NOMO-1 treated with DMSO at 0.1 percent for 48 hours (cell line): Measurements from ENCODE around the gene DNAJB6.

Experiments used
- DNase-seq: peaks from one replicate; lab custom pipeline; 2025; ENCODE audit not compliant: unreplicated experiment; lab: John Stamatoyannopoulos, UW

The DNAJB6 gene

DNA sequence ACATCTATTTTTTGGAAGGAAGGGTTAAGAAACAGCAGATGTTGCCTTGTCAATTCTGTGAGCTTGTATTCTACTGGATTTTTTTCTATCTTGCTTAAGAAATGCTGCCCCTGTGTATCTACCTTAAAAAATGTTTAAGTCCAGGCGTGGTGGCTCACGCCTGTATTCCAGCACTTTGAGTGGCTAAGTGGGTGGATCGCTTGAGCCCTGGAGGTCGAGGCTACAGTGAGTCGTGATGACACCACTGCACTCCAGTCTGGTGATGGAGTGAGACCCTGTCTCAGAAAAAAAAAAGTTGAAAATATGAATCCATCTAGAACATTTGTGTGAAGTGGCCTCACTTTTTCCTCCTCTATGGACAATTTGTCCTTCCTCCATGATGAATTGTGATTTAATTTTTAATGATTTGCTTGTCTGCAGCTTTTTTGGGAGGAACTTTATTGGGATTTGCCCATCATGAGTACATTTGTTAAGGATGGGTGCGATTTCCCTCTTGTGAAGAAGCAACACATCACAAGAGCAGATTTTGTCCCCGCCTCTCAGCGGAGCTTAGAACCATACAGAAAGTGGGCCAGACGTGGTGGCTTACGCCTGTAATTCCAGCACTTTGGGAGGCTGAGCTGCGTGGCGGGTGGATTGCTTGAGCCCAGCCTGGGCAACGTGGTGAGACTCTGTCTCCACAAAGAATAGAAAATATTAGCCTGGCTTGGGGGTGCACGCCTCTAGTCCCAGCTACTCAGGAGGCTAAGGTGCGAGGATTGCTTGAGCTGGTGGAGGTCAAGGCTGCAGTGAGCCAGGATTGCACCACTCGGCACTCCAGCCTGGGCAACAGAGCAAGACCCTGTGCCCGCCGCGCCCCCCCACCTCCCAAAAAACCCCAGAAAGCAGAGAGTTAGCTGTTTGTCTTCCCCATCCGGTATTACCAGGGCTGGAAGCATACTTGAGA is 57.7 kb downstream of the DNAJB6 start:
- no peak for DNase-seq

DNA sequence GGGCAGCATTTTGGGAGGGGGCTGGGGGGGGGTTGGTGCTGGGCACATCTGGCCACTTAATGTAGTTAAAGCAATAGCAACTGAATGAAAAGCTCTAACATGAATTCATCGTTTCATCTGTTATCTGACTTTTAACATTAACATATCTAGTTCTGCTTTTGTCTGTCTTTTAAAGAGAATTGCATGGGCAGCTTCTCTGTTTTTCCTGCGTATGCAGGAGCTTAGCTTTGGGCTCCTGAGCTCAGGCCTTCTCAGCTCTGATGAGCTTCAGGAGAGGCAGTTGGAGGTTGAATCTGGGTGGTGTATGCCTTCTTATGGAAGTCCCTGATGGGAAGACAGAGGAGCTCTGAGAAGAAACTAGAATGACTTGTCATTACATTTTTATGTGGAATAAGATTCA is 58.4 kb downstream of the DNAJB6 start:
- DNase-seq = no peak

DNA sequence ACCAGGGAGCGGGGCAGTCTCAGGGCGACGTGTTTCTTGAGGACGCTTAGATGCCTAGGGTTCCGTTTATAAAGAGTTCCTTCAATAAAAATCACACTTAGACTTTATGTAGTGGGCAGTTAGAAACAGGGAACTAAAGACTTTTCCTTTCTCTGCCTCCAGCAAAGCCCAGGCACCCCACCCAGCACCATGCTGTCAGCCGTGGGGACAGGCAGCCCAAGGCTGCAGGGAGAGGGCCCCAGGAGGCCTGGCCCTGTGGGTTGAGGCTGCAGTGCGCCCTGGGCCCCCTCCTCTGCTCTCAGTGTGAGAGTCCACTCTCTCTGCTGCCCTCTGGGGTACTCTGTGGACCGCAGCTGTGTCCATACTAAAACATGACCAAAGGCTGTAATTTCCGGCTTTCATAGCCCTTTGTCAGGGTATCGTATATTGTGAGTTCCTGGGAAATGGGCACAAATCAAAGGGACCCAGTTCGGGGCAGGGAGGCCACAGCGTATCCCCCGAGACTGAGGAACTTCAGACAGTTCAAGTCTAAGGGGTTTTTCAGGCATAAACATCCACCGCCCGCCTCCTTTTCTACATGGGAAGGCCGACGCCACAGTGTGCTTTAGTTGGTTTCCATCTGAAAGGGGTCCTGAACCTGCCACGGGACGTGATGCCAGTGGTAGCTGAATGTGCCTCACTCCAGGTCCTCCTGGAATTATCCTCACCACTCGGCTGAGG is 59.7 kb downstream of the DNAJB6 start:
- no peak for DNase-seq

DNA sequence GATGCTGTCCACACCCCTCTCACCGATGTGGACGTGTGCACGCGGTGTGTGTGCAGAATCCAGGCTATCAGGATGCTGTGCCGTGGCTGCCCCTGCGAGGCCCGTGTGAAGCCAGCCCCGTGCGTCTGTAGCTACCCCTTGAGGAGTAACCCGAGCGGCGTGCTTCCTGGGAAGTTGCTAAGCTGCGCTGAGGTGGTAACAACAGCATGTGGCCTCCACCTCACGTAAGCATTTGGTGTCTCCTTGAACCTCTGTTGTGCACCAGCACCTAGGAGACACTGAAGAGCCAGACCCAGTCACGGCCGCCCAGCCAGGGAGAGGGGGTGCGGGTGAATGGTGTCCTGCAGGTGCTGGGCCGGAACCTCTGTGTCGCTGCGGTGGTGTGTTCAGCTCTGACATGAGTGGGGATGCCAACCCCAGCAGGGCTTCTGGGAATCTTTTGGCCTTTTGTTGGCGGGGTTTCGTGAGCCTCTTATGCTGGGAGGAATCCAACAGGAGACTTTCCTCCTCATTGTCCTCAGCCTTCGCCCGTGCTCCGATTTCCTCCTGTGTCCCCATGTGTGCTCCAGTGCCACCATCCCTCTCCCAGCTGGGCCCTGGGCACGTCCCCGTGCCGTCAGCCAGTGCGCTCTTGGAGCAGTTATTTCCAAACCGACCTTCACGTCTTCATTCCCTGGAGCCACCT is 60.4 kb downstream of the DNAJB6 start:
- DNase-seq = no peak

DNA sequence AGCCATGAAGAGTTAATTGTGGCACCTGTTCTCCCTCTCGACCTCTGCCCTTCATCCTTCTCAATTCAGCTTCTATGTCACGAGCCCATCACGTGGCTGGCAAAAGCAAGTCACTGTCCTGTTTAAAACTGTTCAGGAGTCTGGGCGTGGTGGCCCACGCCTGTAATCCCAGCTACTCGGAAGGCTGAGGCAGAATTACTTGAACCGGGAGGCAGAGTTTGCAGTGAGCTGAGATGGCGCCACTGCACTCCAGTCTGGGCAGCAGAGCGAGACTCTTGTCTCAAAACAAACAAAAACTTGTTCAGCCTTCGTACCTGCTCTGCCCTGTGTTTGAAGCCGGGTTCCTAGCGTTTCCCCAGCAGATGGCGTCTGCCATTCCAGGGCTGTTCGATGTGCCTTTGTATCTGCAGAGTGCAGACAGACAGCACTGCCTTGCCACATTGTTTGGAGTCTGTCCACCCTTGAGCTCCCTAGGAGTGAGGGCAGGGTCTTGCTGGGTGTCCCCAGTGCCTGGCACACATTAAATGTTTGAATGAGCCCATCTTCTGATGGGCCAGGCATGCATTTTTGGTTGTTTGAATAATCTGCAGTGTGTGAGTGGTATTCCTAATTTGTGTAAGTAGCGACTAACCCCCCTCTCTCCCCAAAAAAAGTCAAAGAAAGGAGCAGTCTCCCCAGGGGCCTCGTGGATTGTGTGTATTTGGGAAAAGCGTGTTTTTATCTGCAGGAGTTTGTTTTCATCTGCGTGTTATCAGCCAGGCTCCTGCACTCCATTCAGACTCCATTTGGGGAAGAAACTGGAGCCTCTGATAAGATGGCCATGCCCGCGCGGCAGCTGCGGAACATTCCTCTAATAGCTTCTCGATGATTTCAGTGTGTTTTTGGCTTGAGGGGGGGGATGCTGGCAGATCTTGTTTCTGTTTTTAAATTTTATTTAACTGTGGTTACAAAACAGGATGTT is 61.2 kb downstream of the DNAJB6 start:
- no peak for DNase-seq

DNA sequence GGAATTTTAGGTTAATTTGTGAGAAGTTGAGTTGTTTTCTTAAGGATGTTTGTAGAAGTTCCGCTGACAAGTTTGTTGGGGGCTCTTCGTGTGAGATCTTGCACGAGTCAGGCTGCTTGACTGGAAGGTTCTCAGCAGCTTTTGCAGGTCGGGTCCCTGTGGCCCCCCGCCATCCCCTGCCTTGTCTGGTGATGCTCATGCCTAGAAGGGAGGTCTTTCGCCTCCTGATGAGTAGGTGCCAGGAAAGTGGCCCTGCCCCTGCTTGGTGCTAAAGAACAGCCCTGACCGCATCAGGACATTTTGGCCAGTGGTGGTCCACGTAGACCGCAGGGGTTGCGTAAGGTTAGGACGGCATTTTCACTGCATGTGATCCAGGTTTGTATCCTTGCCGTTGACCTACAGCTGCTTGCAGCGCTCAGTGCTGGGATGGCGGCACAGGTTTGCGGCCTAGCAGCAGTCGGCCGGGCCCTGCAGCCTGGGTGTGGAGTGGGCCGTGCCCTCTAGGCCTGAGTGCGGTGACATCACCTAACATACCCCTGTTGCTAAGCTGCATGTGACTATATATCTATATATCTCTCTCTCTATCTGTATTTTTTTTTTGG is 62.4 kb downstream of the DNAJB6 start:
- no peak for DNase-seq

DNA sequence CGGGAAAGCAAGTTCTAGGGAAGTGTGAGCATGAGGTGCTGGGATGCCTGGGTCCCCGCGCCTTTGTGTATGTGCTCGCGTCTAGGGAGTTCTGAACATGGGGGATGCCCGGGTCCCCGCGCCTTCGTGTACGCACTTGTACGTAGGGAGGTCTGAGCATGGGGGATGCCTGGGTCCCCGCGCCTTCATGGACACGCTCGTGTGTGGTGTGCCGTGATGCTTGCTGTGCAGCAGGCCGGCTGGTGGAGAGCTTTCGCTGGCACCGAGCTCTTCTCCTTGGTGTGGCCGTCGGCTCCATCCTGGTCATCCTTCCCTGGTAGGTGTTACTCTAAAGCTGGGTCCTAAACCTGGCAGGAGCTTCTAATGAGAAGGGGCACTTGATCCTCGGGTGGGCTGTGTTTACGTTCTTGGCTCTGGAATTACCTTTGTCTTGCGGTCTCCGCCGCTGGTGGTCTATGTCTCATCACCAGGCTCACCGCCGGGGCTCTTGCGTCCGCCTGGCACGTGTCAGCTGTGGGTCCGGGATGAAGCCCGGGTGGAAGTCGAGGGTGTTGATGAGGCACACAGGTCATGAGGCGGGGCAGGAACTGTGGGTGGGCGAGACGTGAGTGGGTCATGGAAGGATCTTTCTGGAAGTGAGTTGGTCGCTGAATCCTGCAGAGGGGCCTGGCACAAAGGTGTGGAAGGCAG is 63.5 kb downstream of the DNAJB6 start:
- no peak for DNase-seq

DNA sequence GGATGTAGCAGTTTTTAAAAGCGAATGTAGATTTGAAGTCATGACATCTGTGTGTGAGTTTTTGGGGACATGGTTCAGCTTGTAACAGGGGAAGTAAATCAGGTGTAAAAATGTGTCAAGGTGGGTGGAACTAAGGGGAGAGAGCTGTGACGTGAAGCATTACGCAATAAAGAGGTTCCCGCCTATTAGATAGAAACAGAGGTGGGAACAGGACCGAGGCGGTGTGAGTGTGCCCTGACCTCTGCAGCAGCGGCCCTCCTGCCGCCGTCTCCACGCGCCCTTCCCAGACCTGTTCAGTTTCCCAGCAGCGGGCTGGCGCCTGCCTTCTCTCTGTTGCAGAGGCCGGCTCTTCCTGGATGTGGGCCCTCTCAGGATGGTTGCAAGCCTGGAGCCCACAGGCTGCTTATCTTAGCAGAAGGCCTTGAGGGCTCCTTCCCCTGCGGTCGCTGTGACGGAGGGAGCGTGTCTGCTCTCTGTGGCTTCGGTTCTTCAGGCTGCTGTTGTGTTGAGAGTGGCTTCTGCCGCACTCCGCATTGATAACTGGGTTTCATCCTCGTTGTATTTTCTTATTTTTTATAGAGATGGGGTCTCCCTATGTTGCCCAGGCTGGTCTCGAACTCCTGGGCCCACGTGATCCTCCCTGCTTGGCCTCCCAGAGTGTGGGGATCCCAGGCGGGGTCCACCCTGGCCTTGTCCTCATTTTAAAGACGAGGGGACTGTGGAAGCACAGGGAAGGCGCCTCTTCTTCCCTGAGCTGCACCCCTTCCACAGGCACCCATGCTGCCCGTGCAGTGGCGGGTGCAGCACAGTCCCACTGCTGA is 65.0 kb downstream of the DNAJB6 start:
- no peak for DNase-seq

DNA sequence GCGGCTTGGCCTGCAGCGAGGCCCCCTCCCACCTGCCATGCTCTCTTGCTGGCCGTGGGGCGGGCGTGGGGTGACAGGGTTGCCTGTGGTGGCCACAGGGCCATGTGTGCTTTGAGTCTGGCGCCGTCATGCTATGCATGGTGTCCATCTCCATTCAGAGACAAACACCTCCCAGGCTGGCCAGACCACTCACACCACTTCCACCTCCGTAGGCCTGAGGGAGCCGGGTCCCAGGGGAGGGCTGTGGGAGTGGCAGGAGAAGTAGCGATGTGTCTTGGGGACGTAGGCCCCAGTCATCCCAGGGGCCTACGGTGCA is 65.5 kb downstream of the DNAJB6 start:
- no peak for DNase-seq

DNA sequence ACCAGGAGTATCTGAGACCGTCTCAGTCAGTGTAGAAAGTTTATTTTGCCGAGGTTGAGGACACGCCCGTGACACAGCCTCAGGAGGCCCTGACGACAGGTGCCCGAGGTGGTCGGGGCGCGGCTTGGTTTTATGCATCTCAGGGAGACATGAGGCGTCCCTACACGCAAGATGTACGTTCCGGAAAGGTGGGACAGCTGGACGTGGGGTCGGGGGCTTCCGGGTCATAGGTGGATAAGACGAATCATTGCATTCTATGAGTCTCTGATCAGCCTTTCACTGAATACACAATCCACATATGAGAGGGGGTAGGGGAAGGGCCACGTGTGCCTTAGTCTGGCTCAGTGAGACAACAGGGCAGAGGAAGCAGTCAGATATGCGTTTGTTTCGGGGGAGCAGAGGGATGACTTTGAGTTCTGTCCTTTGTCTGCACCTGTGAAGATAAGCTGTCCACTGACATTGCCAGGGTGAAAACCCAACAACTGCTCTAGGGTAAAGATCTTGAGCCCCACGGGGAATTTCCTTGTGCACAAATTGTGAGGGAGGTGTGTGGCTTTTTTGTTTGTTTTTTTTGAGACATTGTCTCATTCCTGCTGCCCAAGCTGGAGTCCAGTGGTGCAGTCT is 66.2 kb downstream of the DNAJB6 start:
- no peak for DNase-seq

DNA sequence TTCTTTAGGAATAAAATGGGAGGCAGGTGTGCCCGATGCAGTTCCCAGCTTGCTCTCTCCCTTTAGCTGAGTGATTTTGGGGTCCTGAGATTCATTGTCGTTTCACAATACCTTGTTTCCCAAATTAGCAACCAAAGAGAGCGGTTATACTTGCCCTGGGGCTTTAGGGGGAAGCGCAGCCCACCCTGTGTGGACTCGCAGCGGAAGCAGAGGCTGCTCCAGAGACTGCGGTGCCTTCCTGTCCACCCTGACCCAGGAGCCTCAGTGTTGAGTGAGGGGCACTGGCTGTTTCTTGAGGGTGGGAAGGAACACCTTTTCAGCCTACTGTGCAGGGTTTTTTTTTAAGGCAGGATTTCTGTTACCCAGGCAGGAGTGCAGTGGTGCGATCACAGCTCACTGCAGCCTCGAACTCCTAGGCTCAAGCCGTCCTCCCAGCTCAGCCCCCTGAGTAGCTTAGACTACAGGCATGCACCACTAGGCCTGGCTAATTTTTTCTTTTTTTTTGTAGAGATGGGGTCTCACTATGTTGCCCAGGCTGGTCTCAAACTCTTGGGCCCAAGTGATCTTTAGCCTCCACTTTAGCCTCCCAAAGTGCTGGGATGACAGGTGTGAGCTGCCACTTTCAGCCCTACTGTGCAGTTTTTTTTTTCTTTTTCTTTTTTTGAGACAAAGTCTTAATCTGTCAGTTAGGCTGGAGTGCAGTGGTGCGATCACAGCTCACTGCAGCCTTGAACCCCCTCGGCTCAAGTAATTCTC is 67.0 kb downstream of the DNAJB6 start:
- no peak for DNase-seq

DNA sequence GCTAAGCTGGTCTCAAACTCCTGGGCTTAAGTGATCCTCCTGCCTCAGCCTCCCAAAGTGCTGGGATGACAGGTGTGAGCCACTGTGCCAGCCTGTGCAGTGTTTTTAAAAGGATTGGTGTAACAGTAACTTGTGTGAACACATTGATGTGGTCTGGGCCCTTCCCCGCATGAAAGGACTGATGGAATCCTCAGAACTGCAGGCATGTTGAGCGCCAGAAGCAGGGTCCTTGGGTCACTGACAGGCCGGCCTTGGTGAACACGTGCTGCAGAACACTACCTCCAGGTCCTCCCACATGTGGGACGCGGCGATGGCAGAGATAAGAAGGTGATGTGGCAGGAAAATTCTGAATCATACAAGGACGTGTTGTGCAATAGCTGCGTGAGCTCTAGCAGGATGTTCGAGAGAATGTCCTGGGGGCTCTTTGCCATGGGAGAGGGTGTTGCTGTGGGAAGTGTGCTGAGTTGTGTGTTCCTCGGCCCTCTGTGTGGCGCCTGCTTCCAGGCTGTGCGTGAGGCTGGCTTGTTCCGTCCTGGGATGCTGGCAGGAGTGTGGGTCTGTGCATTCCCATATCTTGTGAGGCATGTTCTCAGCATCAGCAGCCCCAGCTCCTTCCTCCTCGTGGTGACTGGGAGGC is 68.2 kb downstream of the DNAJB6 start:
- no peak for DNase-seq

DNA sequence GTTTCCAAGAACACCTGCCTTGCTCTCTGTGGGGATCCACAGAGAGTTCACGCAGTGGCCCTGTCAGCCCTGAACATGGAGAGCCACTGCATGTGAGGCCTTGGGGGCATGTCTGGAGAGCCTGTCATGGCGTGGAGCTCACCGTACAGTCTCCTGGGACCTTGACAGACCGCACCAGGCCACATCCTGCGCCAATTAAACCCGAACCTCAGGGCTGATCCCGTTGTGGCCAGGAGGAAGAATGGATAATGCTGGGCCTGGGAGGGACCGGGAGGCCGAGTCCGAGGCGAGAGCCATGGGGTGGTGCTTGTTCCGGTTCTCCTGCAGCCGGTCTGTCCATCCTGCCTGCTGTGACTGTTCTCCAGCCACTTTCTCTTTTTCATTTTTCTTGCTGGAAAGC is 68.7 kb downstream of the DNAJB6 start:
- no peak for DNase-seq

DNA sequence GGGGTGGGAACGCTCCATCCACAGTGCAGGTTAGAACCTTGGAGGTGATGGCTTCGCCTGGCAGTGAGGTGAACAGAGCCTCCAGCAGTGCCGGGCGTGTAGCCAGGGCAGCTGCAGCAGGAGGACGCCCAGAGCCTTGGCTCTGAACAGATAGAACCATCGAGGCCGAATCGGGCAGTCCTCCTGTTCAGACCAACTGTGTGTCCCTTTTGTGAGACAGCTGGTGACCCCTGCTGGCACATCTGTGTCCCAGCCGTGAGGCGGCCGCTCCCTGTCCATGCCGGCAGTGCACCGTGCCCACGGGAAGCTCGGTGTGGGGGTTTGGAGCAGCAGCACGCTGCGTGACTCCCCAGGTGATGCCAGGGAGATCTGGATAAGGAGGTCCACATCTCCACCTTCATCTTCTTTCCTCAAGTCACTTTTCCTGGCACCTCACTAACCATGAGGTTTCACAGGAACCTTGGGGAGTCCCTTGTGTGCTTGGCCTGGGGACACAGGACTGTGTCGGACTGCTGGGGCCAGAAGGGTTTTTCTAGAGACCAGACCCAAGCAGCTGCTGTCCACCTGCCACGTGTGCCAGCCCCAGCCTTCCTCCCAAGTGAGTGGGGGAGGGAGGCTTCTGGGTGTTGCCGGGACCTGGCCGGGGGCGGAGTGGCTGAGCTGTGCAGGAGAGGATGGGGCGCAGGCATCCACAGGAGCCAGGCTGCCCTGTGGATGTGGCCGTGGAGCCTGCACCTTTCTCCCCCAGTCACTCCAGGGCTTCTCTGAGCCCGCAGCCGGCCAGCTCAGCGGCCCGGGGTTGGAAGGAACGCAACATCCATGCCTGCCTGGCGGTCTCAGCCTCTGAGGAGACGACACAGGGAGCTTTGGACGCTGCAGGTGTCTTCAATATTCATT is 69.4 kb downstream of the DNAJB6 start:
- no peak for DNase-seq

DNA sequence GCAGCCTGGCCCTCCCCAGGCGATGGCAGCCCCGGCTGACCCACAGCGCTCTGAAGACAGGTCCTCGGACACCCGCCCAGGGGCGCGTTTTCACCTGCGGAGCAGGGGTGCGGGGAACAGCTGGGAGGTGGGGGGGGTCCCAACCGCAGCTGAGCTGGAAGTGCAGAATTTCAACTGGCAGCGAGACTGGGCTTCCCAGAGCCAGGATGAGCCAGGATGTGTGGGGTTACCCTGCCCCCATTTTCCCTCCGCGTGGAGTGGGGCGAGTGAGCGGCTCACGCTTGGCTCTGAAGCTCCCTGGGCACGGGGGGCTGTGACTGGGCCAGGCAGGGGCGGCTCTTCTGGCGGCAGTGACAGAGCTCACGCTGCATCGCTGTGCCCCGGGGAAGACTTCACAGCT is 70.2 kb downstream of the DNAJB6 start:
- DNase-seq = no peak

DNA sequence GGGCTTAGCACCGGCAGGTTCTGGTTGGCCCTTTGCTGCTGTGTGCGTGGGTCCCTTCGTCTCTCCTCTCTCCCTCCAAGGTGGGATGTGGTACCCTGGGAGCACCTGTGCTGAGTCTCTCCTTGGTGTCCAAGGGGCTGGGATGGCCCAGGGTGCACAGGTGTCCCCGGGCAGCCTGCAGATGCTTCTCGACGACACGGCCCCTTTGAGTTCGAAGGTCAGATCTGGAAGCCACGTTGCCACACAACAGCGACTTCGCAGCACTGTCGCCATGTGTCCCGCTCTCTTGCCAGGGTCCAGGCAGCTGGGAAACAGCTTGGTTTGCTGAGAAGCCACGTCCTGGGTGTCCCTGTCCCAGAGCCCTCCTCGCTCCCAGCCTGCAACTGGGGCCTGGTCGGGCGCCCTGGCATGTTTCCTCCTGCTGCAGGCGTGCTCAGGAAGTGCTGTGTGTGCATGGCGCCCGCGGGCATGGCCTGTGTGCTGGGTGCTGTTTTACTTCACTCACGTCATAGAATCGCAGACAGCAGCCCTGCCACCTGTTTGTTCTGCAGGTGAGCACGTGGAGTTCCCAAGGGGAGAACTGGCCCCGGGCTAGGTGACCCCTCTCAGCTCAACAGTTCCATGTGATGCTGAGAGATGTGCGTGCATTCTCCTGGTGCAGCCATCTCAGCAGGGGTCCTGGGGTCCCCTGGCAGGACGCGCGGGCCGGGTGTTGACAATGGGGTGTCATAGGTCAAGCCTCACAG is 70.9 kb downstream of the DNAJB6 start:
- no peak for DNase-seq
